GM20000 (cell line): ENCODE measurements around the gene CTSD.

Experiments
- DNase-seq: peaks from one replicate; pipeline ENCODE4 v3.0.0; 2012; ENCODE audit warnings: low spot score
- TF ChIP-seq, protein P1 (sequence below): IDR thresholded peaks from 2 replicates; pipeline ENCODE4 v1.5.1; 2012; ENCODE audit warnings: mild to moderate bottlenecking, control low read depth; ENCODE audit errors: extremely low read depth, missing control alignments

Gene CTSD

DNA sequence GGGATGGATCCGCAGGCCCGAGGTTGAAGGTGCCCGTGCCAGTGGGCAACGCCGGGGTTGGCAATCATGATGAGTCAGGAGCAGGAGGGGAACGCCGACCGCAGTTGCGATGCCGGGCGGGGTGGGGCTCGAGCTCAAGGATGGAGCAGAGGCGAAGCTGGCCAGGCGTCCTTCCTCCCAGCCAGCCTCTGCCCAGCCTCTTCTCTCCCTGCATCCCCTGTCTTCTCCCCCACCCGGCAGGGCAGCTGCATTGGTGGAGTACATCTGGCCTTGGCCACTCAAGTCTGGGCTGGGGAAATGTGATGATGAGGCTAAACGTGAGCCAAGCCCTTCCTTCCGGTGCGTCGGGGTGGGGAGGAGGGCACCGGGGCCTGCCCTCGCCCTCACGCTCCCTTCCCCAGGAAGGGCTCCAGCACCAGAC lies 17.2 kb downstream of the CTSD start:
- TF ChIP-seq, protein P1, sequence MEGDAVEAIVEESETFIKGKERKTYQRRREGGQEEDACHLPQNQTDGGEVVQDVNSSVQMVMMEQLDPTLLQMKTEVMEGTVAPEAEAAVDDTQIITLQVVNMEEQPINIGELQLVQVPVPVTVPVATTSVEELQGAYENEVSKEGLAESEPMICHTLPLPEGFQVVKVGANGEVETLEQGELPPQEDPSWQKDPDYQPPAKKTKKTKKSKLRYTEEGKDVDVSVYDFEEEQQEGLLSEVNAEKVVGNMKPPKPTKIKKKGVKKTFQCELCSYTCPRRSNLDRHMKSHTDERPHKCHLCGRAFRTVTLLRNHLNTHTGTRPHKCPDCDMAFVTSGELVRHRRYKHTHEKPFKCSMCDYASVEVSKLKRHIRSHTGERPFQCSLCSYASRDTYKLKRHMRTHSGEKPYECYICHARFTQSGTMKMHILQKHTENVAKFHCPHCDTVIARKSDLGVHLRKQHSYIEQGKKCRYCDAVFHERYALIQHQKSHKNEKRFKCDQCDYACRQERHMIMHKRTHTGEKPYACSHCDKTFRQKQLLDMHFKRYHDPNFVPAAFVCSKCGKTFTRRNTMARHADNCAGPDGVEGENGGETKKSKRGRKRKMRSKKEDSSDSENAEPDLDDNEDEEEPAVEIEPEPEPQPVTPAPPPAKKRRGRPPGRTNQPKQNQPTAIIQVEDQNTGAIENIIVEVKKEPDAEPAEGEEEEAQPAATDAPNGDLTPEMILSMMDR: no peak
- no peak for DNase-seq

GRCh38 chr11:1745701-1746320 lies 17.9 kb downstream of the CTSD start:
- no peak for DNase-seq
- TF ChIP-seq, protein P1: no peak

DNA sequence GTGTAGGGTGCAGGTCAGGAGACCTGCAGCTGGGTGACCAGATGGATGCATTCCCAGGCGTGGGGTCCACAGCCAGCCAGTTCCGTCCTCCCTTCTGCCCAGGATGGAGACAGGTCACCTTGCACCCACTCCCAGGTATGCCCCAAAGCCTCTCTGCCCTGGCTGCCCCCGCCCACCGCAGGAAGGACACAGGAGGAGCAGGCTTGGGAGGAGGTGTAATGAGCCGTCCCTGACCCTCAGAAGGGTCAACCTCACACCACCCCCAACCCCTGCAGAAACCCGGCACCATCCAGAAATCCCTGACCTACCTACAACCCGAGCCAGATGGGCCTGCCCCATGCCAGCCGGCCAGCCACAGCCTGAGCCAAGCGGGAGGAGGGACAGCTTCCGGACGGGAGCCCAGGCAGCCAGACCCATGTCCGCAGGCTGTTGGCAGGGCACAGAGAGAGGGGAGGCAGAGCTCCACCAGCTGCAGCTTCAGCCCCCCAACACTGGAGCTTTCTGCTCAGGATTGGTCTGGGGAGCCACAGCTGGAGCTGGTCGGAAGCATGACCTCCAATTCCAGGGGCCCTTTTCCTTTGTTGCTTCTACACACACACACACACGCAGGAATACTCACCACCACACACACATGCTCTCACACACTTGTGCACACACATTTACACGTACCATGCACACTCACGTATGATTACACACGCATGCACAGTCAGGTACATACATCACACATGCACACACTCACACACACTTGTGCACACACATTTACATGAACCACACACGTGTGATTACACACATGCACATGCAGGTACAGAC lies 18.6 kb downstream of the CTSD start:
- DNase-seq: no peak
- TF ChIP-seq, protein P1: no peak

- TF ChIP-seq, protein P1: no peak
- no peak for DNase-seq
These were observed 19.4 kb downstream of the CTSD start for GRCh38 chr11:1744137-1744886.

DNA sequence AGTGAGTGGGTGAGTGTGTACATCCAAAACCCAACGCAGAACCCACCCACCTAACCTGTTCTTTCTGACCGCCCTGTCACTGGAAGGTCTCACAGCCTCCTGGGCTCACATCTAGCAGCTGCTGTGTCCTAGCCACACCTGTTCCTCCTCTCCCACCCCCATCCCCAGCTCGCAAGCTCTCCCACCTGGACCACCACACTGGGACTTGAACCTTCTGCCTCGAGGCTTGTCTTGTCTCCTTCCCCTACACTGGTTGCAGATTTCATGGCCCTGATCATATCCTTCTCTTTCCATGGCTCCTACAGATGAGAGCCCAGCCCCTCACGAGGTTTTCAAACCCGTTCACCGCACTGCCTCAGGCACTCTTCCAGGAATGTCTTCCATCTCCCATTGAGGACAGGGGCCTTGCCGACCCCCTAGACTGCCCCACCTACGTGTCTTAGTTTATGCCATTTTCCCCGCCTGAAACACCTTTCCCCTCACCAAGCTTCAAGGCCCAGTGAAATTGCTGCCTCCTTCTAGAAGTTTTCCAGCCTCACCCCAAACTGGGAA lies 20.1 kb downstream of the CTSD start:
- TF ChIP-seq, protein P1: no peak
- no peak for DNase-seq

DNA sequence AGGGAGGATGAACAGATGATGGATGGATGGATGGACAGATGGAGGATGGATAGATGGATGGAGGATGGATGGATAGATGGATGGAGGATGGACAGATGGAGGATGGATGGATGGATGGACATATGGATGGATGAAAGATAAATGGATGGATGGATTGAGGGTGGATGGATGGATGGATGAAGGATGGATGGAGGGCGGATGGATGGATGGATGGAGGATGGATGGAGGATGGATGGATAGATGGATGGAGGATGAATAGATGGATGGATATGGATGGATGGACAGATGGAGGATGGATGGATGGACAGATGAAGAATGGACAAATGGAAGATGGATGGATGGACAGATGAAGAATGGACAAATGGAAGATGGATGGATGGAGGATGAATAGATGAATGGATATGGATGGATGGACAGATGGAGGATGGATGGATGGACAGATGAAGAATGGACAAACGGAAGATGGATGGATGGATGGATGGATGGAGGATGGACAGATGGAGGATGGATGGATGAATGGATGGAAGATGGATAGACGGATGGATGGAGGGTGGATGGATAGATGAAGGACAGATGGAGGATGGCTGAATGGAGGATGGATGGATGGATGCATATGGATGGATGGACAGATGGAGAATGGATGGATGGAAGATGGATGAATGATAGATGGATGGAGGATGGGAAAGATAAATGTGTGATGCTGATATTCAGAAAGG lies 20.7 kb downstream of the CTSD start:
- TF ChIP-seq, protein P1: no peak

More for the DNA sequence above, 20.7 kb downstream of the CTSD start:
- DNase-seq: no peak
